ENCODE results near the gene RTN1. TPM values are rescaled to one million over a fixed set of nuclear protein-coding genes. Genes with fewer than 3 reads are reported as not detected.

The RTN1 gene
- polyA plus RNA-seq, 1 donor: 2.4 TPM

Other genes starting within 250 kb of the RTN1 start
- gene LRRC9, start 49.4 kb upstream of the RTN1 start, polyA plus RNA-seq (ENCODE audit: insufficient read length): 0.34 TPM
- 49.2 TPM for gene PCNX4, start 221.1 kb upstream of the RTN1 start, polyA plus RNA-seq (ENCODE audit: insufficient read length)